ENCODE data around the gene RGS12. TPM values are rescaled to one million over a fixed set of nuclear protein-coding genes. Genes with fewer than 3 reads are reported as not detected.

RGS12 gene
- total RNA-seq, 1 experiment from 2014 or later: 36.6 TPM

- H3K9me3 ChIP-seq (ENCODE audit: insufficient read depth, low read depth): no peaks in the 10 kb centered on the region
- POLR2A ChIA-PET (ENCODE audit: unreplicated experiment): no interaction called here
- no peak for DNase-seq
- no peaks in the 10 kb centered on the region for H3K27me3 ChIP-seq (ENCODE audit: insufficient read depth, low read depth)
- H3K79me2 ChIP-seq (ENCODE audit: low read depth): no peaks in the 10 kb centered on the region
- no peaks in the 10 kb centered on the region for H3K9me2 ChIP-seq (ENCODE audit: insufficient read depth)
- H3F3A ChIP-seq (ENCODE audit: insufficient read depth, low read depth): no peaks in the 10 kb centered on the region
- no peaks in the 10 kb centered on the region for H3K4me1 ChIP-seq (replicated peaks; ENCODE audit: insufficient read depth)
- no TSS peak for BruUV-seq (replicated peaks)
- H4K20me1 ChIP-seq (ENCODE audit: insufficient read depth): no peaks in the 10 kb centered on the region
- CTCF ChIA-PET: no interaction called here
- no peak within 1 kb of the TSS for H3K4me2 ChIP-seq
- no peak within 1 kb of the TSS for H3K4me3 ChIP-seq
- H3K27ac ChIP-seq: no peak within 1 kb of the TSS
- no peaks in the 10 kb centered on the region for H3K36me3 ChIP-seq (ENCODE audit: low read depth)
- H2AFZ ChIP-seq: no peak within 1 kb of the TSS
- intact Hi-C loops (cut with micrococcal nuclease; ENCODE audit: unreplicated experiment): no loop called here
- TF ChIP-seq EZH2 (IDR thresholded peaks at IDR 0.05; ENCODE audit: low read depth) (no peak), CTCF (conservative IDR thresholded peaks at IDR 0.05) (no peak)
Measured at GRCh38 chr4:3248811-3249661, 43.8 kb upstream of the RGS12 start, which contains the start of gene MSANTD1. MSANTD1 (plus strand) TSS chr4:3249159; CDS start chr4:3249223, 64 bp downstream.

GRCh38 chr4:3249711-3250437 lies 42.9 kb upstream of the RGS12 start:
- CTCF ChIA-PET: no interaction called here
- Histone ChIP-seq H3K27me3 (ENCODE audit: insufficient read depth, low read depth) (no peaks in the 10 kb centered on the region), H3K4me1 (replicated peaks; ENCODE audit: insufficient read depth) (no peaks in the 10 kb centered on the region), H3K4me2 (no peak overlapping the region), H3K36me3 (ENCODE audit: low read depth) (no peaks in the 10 kb centered on the region), H2AFZ (no peak overlapping the region), H3K9me3 (ENCODE audit: insufficient read depth, low read depth) (no peaks in the 10 kb centered on the region), H3K9me2 (ENCODE audit: insufficient read depth) (no peaks in the 10 kb centered on the region), H3K79me2 (ENCODE audit: low read depth) (no peaks in the 10 kb centered on the region), H3K4me3 (no peak overlapping the region), H3F3A (ENCODE audit: insufficient read depth, low read depth) (no peaks in the 10 kb centered on the region), H4K20me1 (ENCODE audit: insufficient read depth) (no peaks in the 10 kb centered on the region), H3K27ac (no peak overlapping the region)
- BruUV-seq (replicated peaks): no TSS peak
- POLR2A ChIA-PET (ENCODE audit: unreplicated experiment): no interaction called here
- intact Hi-C loops (cut with micrococcal nuclease; ENCODE audit: unreplicated experiment): no loop called here
- TF ChIP-seq EZH2 (IDR thresholded peaks at IDR 0.05; ENCODE audit: low read depth): no peak
- no peak for TF ChIP-seq CTCF (conservative IDR thresholded peaks at IDR 0.05)
- DNase-seq: no peak

DNA sequence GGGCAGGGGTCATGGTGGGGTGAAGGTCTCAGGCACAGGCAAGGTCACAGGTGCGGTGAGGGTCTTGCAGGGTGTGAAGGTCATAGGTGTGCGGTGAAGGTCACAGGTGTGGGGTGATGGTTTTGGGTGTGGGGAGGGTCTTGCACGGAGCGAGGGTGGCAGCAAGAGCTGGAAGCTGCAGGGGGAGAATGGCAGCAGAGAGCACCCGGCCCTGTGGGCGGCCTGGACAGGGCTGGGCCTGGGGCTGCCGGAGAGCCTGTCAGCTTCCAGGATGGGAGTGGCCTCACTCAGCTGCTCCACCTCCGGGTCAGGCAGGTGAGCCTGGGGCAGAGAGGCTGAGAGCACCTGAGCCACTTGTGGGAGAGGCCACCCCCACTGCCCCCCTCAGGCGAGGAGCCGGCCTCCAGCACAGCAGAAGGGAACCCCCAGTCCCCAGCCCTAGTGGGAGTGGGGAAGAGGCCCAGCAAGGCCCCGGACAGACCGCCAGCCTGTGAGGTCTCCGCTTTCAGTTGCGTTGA lies 42.3 kb upstream of the RGS12 start:
- Histone ChIP-seq H2AFZ (no peak overlapping the region), H3K27ac (no peak overlapping the region), H4K20me1 (ENCODE audit: insufficient read depth) (no peaks in the 10 kb centered on the region), H3K4me1 (replicated peaks; ENCODE audit: insufficient read depth) (no peaks in the 10 kb centered on the region), H3K4me3 (no peak overlapping the region), H3K27me3 (ENCODE audit: insufficient read depth, low read depth) (no peaks in the 10 kb centered on the region), H3K9me2 (ENCODE audit: insufficient read depth) (no peaks in the 10 kb centered on the region), H3K4me2 (no peak overlapping the region), H3K9me3 (ENCODE audit: insufficient read depth, low read depth) (no peaks in the 10 kb centered on the region), H3F3A (ENCODE audit: insufficient read depth, low read depth) (no peaks in the 10 kb centered on the region), H3K36me3 (ENCODE audit: low read depth) (no peaks in the 10 kb centered on the region), H3K79me2 (ENCODE audit: low read depth) (no peaks in the 10 kb centered on the region)
- CTCF ChIA-PET: no interaction called here
- POLR2A ChIA-PET (ENCODE audit: unreplicated experiment): no interaction called here
- DNase-seq: no peak
- intact Hi-C loops (cut with micrococcal nuclease; ENCODE audit: unreplicated experiment): no loop called here
- TF ChIP-seq EZH2 (IDR thresholded peaks at IDR 0.05; ENCODE audit: low read depth) (no peak), CTCF (conservative IDR thresholded peaks at IDR 0.05) (no peak)
- BruUV-seq (replicated peaks): no TSS peak

All from PC-9 (cell line).